Pancreas (tissue), 10 donors: ENCODE measurements around the gene ESPN. TPM values are rescaled to one million over a fixed set of nuclear protein-coding genes. Genes with fewer than 3 reads are reported as not detected.
"Not testable (repeated sequence)": the region's sequence is repeated elsewhere in the genome, so short reads cannot be mapped to it uniquely, and the experiment has no call there.

ENCODE experiments used
- ATAC-seq, 4 donors: fragments of 200-7000 bp; cut with Tn5 transposase; one replicate each; pipeline versions ENCODE4 v1.8.0 to v1.9.1; 2020; ENCODE audit warnings: mild to moderate bottlenecking in 4 of 4, moderate library complexity in 4 of 4
- DNase-seq, 6 donors: peaks; one replicate each; pipeline ENCODE4 v3.0.0-alpha.2; 2020
- FAIRE-seq: peaks from 2 replicates; lab custom pipeline; 2012; peaks lifted over from hg19 to GRCh38; lab: Jason Lieb, UNC
- H3K27ac ChIP-seq, 4 donors: fragments of 200-600 bp; sonication (generic); 1 replicate in 3 of 4; 2 replicates in 1 of 4; pipeline versions ENCODE4 v1.5.0 to v1.8.0; 2020
- H3K27me3 ChIP-seq, 4 donors: fragments of 200-600 bp; one replicate each; pipeline ENCODE4 v1.8.0; 2021
- H3K36me3 ChIP-seq, 3 donors: fragments of 200-600 bp; sonication (generic) in 1 of 3; one replicate each; pipeline versions ENCODE4 v1.5.0 to v1.8.0; 2020 to 2021
- H3K4me1 ChIP-seq, 3 donors: fragments of 200-600 bp; one replicate each; pipeline ENCODE4 v1.8.0; 2021
- H3K4me3 ChIP-seq, 4 donors: fragments of 200-600 bp; sonication (generic) in 2 of 4; one replicate each; pipeline versions ENCODE4 v1.5.0 to v1.8.0; 2020 to 2021
- H3K9me3 ChIP-seq, 4 donors: fragments of 200-600 bp; one replicate each; pipeline ENCODE4 v1.8.0; 2021
- CTCF ChIP-seq, 4 donors: fragments of 200-600 bp; sonication (generic) in 3 of 4; IDR thresholded peaks; one replicate each; pipeline versions ENCODE4 v1.5.0 to v1.8.0; 2021; ENCODE audit warnings: antibody characterized with exemption in 4 of 4
- WGBS, 2 donors: extraction: QIAGEN DNeasy Blood & Tissue Kit; methylation state at CpG; one replicate each; pipeline ENCODE4 v1.1.7; 2013; 5-methylcytosine and 5-hydroxymethylcytosine counted together
- intact Hi-C, 3 donors: fragments of 100-400 bp; cut with DNase I; formaldehyde crosslinking; loops; one replicate each; pipeline versions ENCODE4 v1.11.1 to v1.14.2; 2022
- polyA plus RNA-seq, 2 donors: library from polyadenylated mRNA; stranded (reverse); fragments of 200-250 nt; gene quantifications; one replicate each; pipeline ENCODE4 v1.2.3, GENCODE V29; 2013
- total RNA-seq, 6 donors: library from RNA; stranded (reverse); fragmentation: NEBNext Ultra II Directional in 4 of 6; extraction: Animal tissue kit (Norgen Biotek cat#: 25700) in 4 of 6; gene quantifications; one replicate each; pipeline versions ENCODE4 v1.2.1 to v1.2.4, GENCODE V29; 2021 to 2023
- donor health status: healthy with polysubstance abuse.
- donor health status: DM: no; HTN: no; CAD: no; lungs with moderate emphysema.
- donor health status: DM: no; HTN: no; CAD: no.
- donor health status: control.
- donor health status: control.
- donor health status: Bipolar disorder and iron deficiency.
- donor health status: DM: yes; HTN: yes; CAD: no.
- donor health status: DM: no; HTN: no; CAD: no.
- donor health status: DM: no; HTN: no; CAD: no.
- donor health status: DM: yes; HTN: yes; CAD: no.

The ESPN gene
- total and polyA plus RNA-seq, 8 donors, result 0.28 to 2.5 (median 0.68) TPM

DNA sequence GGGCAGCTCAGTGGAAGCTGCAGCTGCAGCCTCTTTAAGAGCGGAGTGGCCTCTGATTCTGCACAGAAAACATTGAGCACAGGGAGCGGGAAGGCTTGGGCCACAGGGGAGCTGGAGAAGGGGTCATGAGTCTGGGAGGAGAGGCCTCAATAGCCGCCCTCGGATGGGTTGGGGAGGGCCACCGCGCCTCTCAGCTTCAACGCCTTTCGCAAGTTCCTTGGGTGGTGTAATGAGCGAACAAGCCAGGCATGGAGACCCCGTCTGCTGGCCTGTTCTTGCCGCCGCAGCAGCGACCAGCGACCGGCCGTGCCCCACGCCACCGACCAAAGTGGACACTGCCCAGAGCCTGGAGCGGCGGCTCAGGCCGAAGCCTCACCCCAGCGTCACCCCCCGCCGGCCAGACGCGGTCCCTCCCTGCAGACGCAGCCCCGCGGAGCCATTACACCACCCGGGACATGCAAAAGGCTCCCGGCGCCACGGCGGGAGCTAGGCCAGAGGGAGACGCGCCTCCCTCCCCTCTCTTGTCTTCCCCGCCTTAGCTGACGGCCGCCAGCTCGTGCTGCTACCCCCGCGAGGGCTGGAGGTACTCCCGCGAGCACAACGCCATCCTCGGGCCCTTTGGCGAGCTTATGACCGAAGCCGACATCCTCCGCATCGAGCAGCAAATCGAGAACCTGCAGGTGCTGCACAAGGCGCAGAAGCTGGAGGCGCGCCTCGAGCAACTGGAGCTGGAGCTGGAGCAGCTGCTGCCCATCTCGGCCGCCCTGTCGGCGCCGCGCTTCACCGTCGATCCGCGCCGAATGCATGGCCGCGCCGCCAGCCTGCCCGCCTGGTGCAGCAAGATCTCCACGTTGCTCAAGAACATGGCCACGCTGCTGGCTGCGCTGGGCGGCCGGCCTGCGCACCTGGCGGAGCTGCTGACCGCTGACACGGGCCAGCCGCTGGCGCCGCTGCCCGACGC is 29.6 kb downstream of the ESPN start:
- H3K9me3 ChIP-seq, H3K27me3 ChIP-seq, H3K4me3 ChIP-seq, H3K4me1 ChIP-seq, intact Hi-C loops, ATAC-seq, H3K36me3 ChIP-seq, FAIRE-seq, H3K27ac ChIP-seq: not testable (repeated sequence)
- peak in 1 of 6 donors; percentile 52 for DNase-seq
- WGBS, 2 donors, result 25% methylated on average over 63 to 85 of the region's 85 CpGs

- WGBS, 2 donors, result 12 to 17% methylated on average over 94 to 115 of the region's 115 CpGs
- Histone ChIP-seq H3K27me3 (peaks cover 0 to 10% (median 0%) of the 10 kb centered on the region in 4 donors), H3K9me3 (no peaks in the 10 kb centered on the region), H3K36me3 (no peaks in the 10 kb centered on the region), H3K27ac (no peak overlapping the region), H3K4me1 (no peaks in the 10 kb centered on the region), H3K4me3 (no peak overlapping the region)
- intact Hi-C loops, result no loop called here
- DNase-seq (peak in 2 of 6 donors; percentile 22 to 59), ATAC-seq (peak in 1 of 4 donors; percentile 50), FAIRE-seq (no peak)
- no peak for TF ChIP-seq CTCF (IDR thresholded peaks at IDR 0.05)
Observed at GRCh38 chr1:6454856-6455751, 30.5 kb downstream of the ESPN start.

GRCh38 chr1:6455752-6456520 is 31.4 kb downstream of the ESPN start:
- H3K9me3 ChIP-seq, FAIRE-seq, H3K27me3 ChIP-seq, H3K4me3 ChIP-seq, H3K36me3 ChIP-seq, H3K4me1 ChIP-seq, intact Hi-C loops, ATAC-seq, H3K27ac ChIP-seq: not testable (repeated sequence)
- DNase-seq, result peak in 2 of 6 donors; percentile 45 to 51
- 41 to 49% methylated on average over 53 to 58 of the region's 58 CpGs for WGBS, 2 donors

DNA sequence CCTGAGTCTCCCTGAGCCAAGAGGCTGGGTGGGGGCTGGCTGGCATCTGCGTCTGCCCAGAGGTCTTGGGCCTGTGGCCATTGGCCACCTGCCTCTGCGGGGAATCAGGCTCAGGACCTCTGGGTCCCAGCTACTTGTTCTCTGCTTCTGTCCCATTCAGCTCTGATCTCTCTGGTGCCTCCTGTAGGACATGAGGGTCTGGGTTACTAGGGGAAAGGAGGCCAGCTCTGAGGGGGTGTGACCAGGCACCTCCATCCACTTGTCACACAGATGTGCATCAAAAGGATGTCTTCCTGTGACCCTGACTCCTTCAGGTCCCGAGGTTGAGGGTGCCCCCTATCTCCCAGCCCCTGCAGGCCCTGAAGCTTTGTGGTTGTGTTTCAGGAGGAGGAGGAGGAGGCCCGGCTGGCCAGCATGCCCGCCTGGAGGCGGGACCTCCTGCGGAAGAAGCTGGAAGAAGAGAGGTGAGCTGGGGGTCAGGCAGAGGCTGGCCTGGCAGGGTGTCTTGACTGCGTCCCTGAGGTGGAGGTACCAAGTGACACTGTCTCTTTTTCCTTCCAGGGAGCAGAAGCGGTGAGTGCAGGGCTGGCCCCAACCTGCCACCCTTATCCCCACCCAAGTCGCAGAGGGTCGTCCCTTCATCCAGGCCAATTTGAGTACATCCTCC is 32.4 kb downstream of the ESPN start:
- Histone ChIP-seq H3K9me3 (no peaks in the 10 kb centered on the region), H3K4me3 (no peak overlapping the region), H3K36me3 (no peaks in the 10 kb centered on the region), H3K4me1 (no peaks in the 10 kb centered on the region), H3K27ac (no peak overlapping the region), H3K27me3 (peaks cover 0 to 10% (median 0%) of the 10 kb centered on the region in 4 donors)
- 67 to 80% methylated on average over 11 of the region's 11 CpGs for WGBS, 2 donors
- TF ChIP-seq CTCF (IDR thresholded peaks at IDR 0.05), result no peak
- DNase-seq, result no peak
- intact Hi-C loops, result no loop called here
- ATAC-seq, result no peak
- FAIRE-seq, result no peak

DNA sequence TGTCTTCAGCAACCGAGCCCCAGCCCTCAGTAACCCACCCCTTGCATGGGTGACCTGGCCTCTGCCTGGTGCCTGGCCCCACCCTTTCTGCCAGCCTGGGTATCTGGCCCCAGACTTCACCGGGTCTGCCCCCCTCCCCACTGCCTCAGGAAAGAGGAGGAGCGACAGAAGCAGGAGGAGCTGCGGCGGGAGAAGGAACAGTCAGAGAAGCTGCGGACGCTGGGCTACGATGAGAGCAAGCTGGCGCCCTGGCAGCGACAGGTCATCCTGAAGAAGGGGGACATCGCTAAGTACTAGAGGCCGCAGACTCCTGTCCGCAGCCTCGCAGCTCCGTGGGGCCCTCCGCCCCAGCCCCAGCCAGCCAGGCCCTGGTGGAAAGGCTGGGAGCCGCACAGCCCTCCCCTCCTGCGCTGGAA is 35.3 kb downstream of the ESPN start:
- peak in 1 of 6 donors; percentile 47 for DNase-seq
- WGBS, 2 donors, result 39 to 50% methylated on average over 12 to 18 of the region's 18 CpGs
- no peak for FAIRE-seq
- no peaks in the 10 kb centered on the region for H3K27me3 ChIP-seq
- no peak overlapping the region for H3K27ac ChIP-seq
- H3K4me3 ChIP-seq, result no peak overlapping the region
- no peaks in the 10 kb centered on the region for H3K4me1 ChIP-seq
- no peaks in the 10 kb centered on the region for H3K9me3 ChIP-seq
- no peak for ATAC-seq
- intact Hi-C loops, result no loop called here
- H3K36me3 ChIP-seq, result no peaks in the 10 kb centered on the region
- TF ChIP-seq CTCF (IDR thresholded peaks at IDR 0.05), result no peak
